ENCODE measurements around the gene FKRP. TPM values are rescaled to one million over a fixed set of nuclear protein-coding genes. Genes with fewer than 3 reads are reported as not detected.
A peak's percentile ranks its signal among the peaks of the same experiment; 100 is the strongest.

FKRP gene, protein sequence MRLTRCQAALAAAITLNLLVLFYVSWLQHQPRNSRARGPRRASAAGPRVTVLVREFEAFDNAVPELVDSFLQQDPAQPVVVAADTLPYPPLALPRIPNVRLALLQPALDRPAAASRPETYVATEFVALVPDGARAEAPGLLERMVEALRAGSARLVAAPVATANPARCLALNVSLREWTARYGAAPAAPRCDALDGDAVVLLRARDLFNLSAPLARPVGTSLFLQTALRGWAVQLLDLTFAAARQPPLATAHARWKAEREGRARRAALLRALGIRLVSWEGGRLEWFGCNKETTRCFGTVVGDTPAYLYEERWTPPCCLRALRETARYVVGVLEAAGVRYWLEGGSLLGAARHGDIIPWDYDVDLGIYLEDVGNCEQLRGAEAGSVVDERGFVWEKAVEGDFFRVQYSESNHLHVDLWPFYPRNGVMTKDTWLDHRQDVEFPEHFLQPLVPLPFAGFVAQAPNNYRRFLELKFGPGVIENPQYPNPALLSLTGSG
- total RNA-seq (2022) (30.6 and 33.1 TPM in 2 replicates), Bru-seq, nascent RNA (percentile 68 among the genes with signal in this experiment), BruChase-seq, experiment 1, labeled RNA remaining after a 2-hour chase (percentile 81 among the genes with signal in this experiment), BruChase-seq, experiment 2, labeled RNA remaining after a 6-hour chase (percentile 75 among the genes with signal in this experiment)
- long read RNA-seq, partial matches to known transcripts: 0 of 18 reads
- long read RNA-seq, other reads (novel, unspliced or antisense): 13 of 18 reads

DNA sequence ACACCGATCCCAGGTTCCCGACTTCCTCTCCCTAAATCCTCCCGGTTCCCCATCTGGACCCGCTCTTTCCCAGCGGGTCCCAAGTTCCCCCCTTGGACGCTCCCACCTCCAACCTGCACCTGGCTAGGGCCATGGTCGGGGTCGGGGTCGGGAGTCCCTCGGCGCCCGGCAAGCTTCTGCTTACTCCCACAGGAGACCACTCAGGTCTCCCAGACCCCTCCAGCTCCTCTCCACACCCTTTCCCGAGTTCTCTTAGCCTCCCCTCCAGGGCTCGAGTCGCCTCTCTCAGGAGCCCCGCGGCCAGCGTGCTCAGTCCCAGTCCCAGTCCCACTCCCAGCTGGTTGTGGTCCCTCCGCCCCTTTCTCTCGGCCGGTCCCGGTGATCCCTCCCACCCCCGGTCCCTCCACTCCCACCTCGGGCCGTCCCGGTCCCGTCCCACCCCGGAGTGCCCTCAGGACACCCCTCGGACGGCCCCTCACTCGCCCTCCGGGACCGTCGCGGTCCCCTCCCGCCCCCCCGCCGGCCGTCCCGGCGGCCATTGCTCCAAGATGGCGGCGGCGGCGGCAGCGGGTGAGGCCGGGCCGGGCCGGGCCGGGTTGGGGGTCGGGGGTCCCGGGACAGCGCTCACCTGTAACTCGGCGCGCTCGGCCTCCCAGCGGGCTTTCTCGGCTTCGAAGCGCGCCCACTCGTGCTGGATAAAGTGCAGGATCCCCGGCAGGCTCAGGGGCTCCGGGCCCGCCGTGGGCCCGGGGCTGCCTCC lies at the start of gene FKRP:
TSS of gene FKRP (plus strand) at position 537 of the 760 bp plus-strand sequence. CDS start 9,394 bp downstream, outside the sequence.
- Mint-ChIP-seq H3K36me3 (ENCODE audit: insufficient read depth, unreplicated experiment) (peaks cover 62% of the 10 kb centered on the region), H3K27me3 (ENCODE audit: insufficient read depth, unreplicated experiment) (no peaks in the 10 kb centered on the region), H3K9me3 (ENCODE audit: unreplicated experiment) (no peaks in the 10 kb centered on the region), H3K4me3 (ENCODE audit: unreplicated experiment) (peak within 1 kb of the TSS; percentile 94), H3K4me1 (ENCODE audit: low read depth, unreplicated experiment) (peaks cover 21% of the 10 kb centered on the region), H3K27ac (ENCODE audit: unreplicated experiment) (peak within 1 kb of the TSS; percentile 95)
- ChIA-PET POLR2A (interaction anchor here (0.6 to 1.0 kb wide), 2 partner anchors 19 to 39 kb away, joined by 4 to 8 read pairs; no protein-coding TSS in a partner anchor), CTCF (interaction anchor here (0.6 kb wide), 1 partner anchor 30 kb away, joined by 5 read pairs; no protein-coding TSS in a partner anchor)
- no peaks in the 10 kb centered on the region for H3K27me3 ChIP-seq (replicated peaks; ENCODE audit: control insufficient read depth, insufficient read depth, low read length)
- no peaks in the 10 kb centered on the region for H3K4me1 ChIP-seq
- peaks cover 5% of the 10 kb centered on the region for H3K36me3 ChIP-seq (ENCODE audit: control insufficient read depth, insufficient read depth, low read length)
- intact Hi-C loops (cut with micrococcal nuclease; ENCODE audit: unreplicated experiment): no loop called here
- TF ChIP-seq, protein P1, sequence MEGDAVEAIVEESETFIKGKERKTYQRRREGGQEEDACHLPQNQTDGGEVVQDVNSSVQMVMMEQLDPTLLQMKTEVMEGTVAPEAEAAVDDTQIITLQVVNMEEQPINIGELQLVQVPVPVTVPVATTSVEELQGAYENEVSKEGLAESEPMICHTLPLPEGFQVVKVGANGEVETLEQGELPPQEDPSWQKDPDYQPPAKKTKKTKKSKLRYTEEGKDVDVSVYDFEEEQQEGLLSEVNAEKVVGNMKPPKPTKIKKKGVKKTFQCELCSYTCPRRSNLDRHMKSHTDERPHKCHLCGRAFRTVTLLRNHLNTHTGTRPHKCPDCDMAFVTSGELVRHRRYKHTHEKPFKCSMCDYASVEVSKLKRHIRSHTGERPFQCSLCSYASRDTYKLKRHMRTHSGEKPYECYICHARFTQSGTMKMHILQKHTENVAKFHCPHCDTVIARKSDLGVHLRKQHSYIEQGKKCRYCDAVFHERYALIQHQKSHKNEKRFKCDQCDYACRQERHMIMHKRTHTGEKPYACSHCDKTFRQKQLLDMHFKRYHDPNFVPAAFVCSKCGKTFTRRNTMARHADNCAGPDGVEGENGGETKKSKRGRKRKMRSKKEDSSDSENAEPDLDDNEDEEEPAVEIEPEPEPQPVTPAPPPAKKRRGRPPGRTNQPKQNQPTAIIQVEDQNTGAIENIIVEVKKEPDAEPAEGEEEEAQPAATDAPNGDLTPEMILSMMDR (IDR thresholded peaks at IDR 0.05; ENCODE audit: insufficient read depth in 1 of 2, low read depth in 1 of 2, low read length in 1 of 2, severe bottlenecking in 1 of 2, unreplicated experiment in 1 of 2): no peak
- no TSS peak for BruUV-seq (replicated peaks)
- H3K9me3 ChIP-seq: no peaks in the 10 kb centered on the region
- DNase-seq: peak; percentile 55 to 61
- H3K4me3 ChIP-seq (ENCODE audit: low read depth, low read length): peak within 1 kb of the TSS; percentile 99

DNA sequence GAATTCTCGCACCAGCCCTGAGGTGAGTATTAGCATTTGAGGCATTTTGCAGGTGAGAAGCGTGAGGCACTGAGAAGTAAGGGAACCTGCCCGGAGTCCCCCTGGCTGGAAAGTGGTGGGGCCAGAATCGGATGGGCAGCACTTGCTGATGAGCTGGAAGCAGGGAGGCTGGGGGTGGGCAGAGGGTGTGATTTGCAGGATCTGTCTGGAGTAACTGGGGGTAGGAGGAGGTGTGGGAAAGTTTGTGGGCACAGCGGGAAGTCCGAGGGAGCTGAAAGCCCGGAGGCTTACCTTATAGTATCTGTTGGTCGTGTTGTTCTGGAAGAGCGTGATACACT lies 49.0 kb upstream of the FKRP start:
- ChIA-PET POLR2A (no interaction called here), CTCF (no interaction called here)
- Mint-ChIP-seq H3K27ac (ENCODE audit: unreplicated experiment) (no peak overlapping the region), H3K36me3 (ENCODE audit: insufficient read depth, unreplicated experiment) (peaks cover 79% of the 10 kb centered on the region), H3K4me1 (ENCODE audit: low read depth, unreplicated experiment) (no peaks in the 10 kb centered on the region), H3K4me3 (ENCODE audit: unreplicated experiment) (no peak overlapping the region), H3K27me3 (ENCODE audit: insufficient read depth, unreplicated experiment) (no peaks in the 10 kb centered on the region), H3K9me3 (ENCODE audit: unreplicated experiment) (no peaks in the 10 kb centered on the region)
- Histone ChIP-seq H3K9me3 (no peaks in the 10 kb centered on the region), H3K36me3 (ENCODE audit: control insufficient read depth, insufficient read depth, low read length) (peaks cover 5% of the 10 kb centered on the region), H3K4me1 (no peaks in the 10 kb centered on the region), H3K27me3 (replicated peaks; ENCODE audit: control insufficient read depth, insufficient read depth, low read length) (no peaks in the 10 kb centered on the region), H3K4me3 (ENCODE audit: low read depth, low read length) (no peak overlapping the region)
- intact Hi-C loops (cut with micrococcal nuclease; ENCODE audit: unreplicated experiment): no loop called here
- DNase-seq: no peak
- no TSS peak for BruUV-seq (replicated peaks)
- TF ChIP-seq, protein P1 (IDR thresholded peaks at IDR 0.05; ENCODE audit: insufficient read depth in 1 of 2, low read depth in 1 of 2, low read length in 1 of 2, severe bottlenecking in 1 of 2, unreplicated experiment in 1 of 2): no peak
